ELF-1 (cell line): ENCODE results near the gene PDZD2.
"Not testable (repeated sequence)": the region's sequence is repeated elsewhere in the genome, so short reads cannot be mapped to it uniquely, and the experiment has no call there.

ENCODE experiments used
- DNase-seq: peaks from one replicate; pipeline ENCODE4 v3.0.0-alpha.2; 2016; ENCODE audit warnings: low read depth, low spot score

Gene PDZD2

GRCh38 chr5:31638748-31639418 is at the start of gene PDZD2:
PDZD2 (plus strand) TSS chr5:31639131.
- peak; percentile 86 for DNase-seq

- no peak for DNase-seq
Observed at GRCh38 chr5:31593665-31594064, 45.3 kb upstream of the PDZD2 start.

GRCh38 chr5:31596354-31596753 is 42.6 kb upstream of the PDZD2 start:
- DNase-seq, result no peak

GRCh38 chr5:31598640-31599611 is 40.0 kb upstream of the PDZD2 start:
- DNase-seq, result no peak

- DNase-seq, result not testable (repeated sequence)
Observed at GRCh38 chr5:31602305-31602704, 36.6 kb upstream of the PDZD2 start.

- DNase-seq, result no peak
Observed at GRCh38 chr5:31604240-31604639, 34.7 kb upstream of the PDZD2 start.

GRCh38 chr5:31604644-31605043 is 34.3 kb upstream of the PDZD2 start:
- no peak for DNase-seq

GRCh38 chr5:31605920-31606319 is 33.0 kb upstream of the PDZD2 start:
- no peak for DNase-seq

GRCh38 chr5:31607546-31607945 is 31.4 kb upstream of the PDZD2 start:
- DNase-seq, result no peak

GRCh38 chr5:31611002-31611401 is 27.9 kb upstream of the PDZD2 start:
- no peak for DNase-seq

GRCh38 chr5:31613651-31614050 is 25.3 kb upstream of the PDZD2 start:
- DNase-seq, result no peak

GRCh38 chr5:31614151-31615020 is 24.5 kb upstream of the PDZD2 start:
- DNase-seq, result peak; percentile 33

- no peak for DNase-seq
Observed at GRCh38 chr5:31617867-31618266, 21.1 kb upstream of the PDZD2 start.

GRCh38 chr5:31620026-31620425 is 18.9 kb upstream of the PDZD2 start:
- DNase-seq, result no peak

- no peak for DNase-seq
Observed at GRCh38 chr5:31623249-31623648, 15.7 kb upstream of the PDZD2 start.

GRCh38 chr5:31625394-31625793 is 13.5 kb upstream of the PDZD2 start:
- no peak for DNase-seq

- DNase-seq, result no peak
Observed at GRCh38 chr5:31626156-31626555, 12.8 kb upstream of the PDZD2 start.

- no peak for DNase-seq
Observed at GRCh38 chr5:31626604-31627234, 12.2 kb upstream of the PDZD2 start.

- DNase-seq, result no peak
Observed at GRCh38 chr5:31630931-31631330, 8.0 kb upstream of the PDZD2 start.

GRCh38 chr5:31632460-31632859 is 6.5 kb upstream of the PDZD2 start:
- no peak for DNase-seq

- no peak for DNase-seq
Observed at GRCh38 chr5:31635446-31635845, 3.5 kb upstream of the PDZD2 start.
